Neural cell (in vitro differentiated cells): ENCODE results near the gene IREB2.
A peak's percentile ranks its signal among the peaks of the same experiment; 100 is the strongest.

Experiments used
- CTCF ChIP-seq: fragments of 450-650 bp; IDR thresholded peaks from 2 replicates; pipeline ENCODE4 v1.5.1; 2014; ENCODE audit warnings: antibody characterized with exemption, mild to moderate bottlenecking, moderate library complexity; ENCODE audit not compliant: poor library complexity, severe bottlenecking
- EP300 ChIP-seq: fragments of 450-650 bp; conservative IDR thresholded peaks from 2 replicates; pipeline ENCODE4 v1.6.1; 2014; ENCODE audit warnings: antibody characterized with exemption, mild to moderate bottlenecking, moderate library complexity; ENCODE audit not compliant: poor library complexity, severe bottlenecking
- EZH2 ChIP-seq: fragments of 200-600, 300-800 bp; shearing (Covaris generic), sonication (generic); IDR thresholded peaks from 2 replicates; pipeline ENCODE4 v1.6.1; 2014; ENCODE audit warnings: antibody characterized with exemption, low read length, borderline replicate concordance, mild to moderate bottlenecking; ENCODE audit not compliant: insufficient read depth, poor library complexity, severe bottlenecking
- MXI1 ChIP-seq: fragments of 450-650 bp; conservative IDR thresholded peaks from 2 replicates; pipeline ENCODE4 v1.6.1; 2014; ENCODE audit warnings: antibody characterized with exemption, mild to moderate bottlenecking; ENCODE audit not compliant: poor library complexity, severe bottlenecking
- POLR2AphosphoS5 ChIP-seq: IDR thresholded peaks from 2 replicates; pipeline ENCODE4 v1.6.1; 2012
- RAD21 ChIP-seq: fragments of 450-650 bp; conservative IDR thresholded peaks from 2 replicates; pipeline ENCODE4 v1.6.1; 2014; ENCODE audit warnings: antibody characterized with exemption, mild to moderate bottlenecking, moderate library complexity
- SMC3 ChIP-seq: fragments of 450-650 bp; conservative IDR thresholded peaks from 2 replicates; pipeline ENCODE4 v1.6.1; 2014; ENCODE audit warnings: antibody characterized with exemption, mild to moderate bottlenecking, moderate library complexity; ENCODE audit not compliant: poor library complexity
- TAF1 ChIP-seq: IDR thresholded peaks from 2 replicates; pipeline ENCODE4 v1.6.1; 2012; ENCODE audit warnings: low read depth

DNA sequence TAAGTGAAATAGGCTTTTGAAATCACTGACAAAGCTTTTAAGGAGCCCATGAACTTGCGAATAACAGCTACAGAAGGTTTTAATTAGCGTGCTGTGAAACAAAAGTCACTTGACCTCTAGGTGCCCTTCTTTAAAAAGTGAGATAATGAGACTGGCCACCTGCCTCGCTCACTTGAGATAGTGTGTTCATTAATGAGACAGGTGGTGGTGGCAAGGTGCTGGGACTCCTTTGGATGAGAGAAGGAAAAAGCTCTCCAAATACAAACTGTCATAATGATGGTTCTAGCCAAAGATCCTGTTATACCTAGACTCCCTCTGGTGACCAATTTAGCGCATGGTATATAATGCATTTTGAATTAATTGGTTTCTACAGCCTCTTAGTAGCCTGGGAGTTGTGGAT, 22.7 kb upstream of the IREB2 start:
- TF ChIP-seq POLR2AphosphoS5 (no peak), CTCF (peak; percentile 61), TAF1 (no peak), EP300 (no peak), MXI1 (no peak), EZH2 (no peak), SMC3 (peak; percentile 68), RAD21 (peak; percentile 57)
